Astrocyte (in vitro differentiated cells and primary cell): ENCODE results near the gene NUP98. TPM values are rescaled to one million over a fixed set of nuclear protein-coding genes. Genes with fewer than 3 reads are reported as not detected.

Source experiments
- DNase-seq: peaks from one replicate; pipeline ENCODE4 v3.0.0-alpha.2; 2010; ENCODE audit warnings: low read depth
- FAIRE-seq: peaks from 2 replicates; lab custom pipeline; 2011; peaks lifted over from hg19 to GRCh38; lab: Jason Lieb, UNC
- H2AFZ ChIP-seq: 2 replicates; pipeline ENCODE4 v1.6.0; 2012; ENCODE audit warnings: low read depth, low read length, inconsistent platforms
- H3K27ac ChIP-seq: 2 replicates; pipeline ENCODE4 v1.5.1; 2011; ENCODE audit warnings: low read depth, low read length, inconsistent platforms
- H3K27me3 ChIP-seq: 2 replicates; pipeline ENCODE4 v1.6.0; 2011; ENCODE audit warnings: low read length, inconsistent platforms; ENCODE audit not compliant: insufficient read depth
- H3K36me3 ChIP-seq: 2 replicates; pipeline ENCODE4 v1.5.1; 2011; ENCODE audit warnings: low read length, inconsistent platforms; ENCODE audit not compliant: insufficient read depth
- H3K4me1 ChIP-seq: 2 replicates; pipeline ENCODE4 v1.5.1; 2011; ENCODE audit warnings: low read length, inconsistent platforms; ENCODE audit not compliant: insufficient read depth
- H3K4me2 ChIP-seq: 2 replicates; pipeline ENCODE4 v1.6.0; 2012; ENCODE audit warnings: low read length, inconsistent platforms
- H3K4me3 ChIP-seq: 2 replicates; pipeline ENCODE4 v1.5.1; 2011; ENCODE audit warnings: low read depth, mild to moderate bottlenecking, low read length, inconsistent platforms; ENCODE audit not compliant: insufficient read depth
- H3K79me2 ChIP-seq: 2 replicates; pipeline ENCODE4 v1.6.0; 2012; ENCODE audit warnings: mild to moderate bottlenecking, low read length, inconsistent platforms; ENCODE audit not compliant: insufficient read depth
- H3K9ac ChIP-seq: 2 replicates; pipeline ENCODE4 v1.6.0; 2012; ENCODE audit warnings: mild to moderate bottlenecking, low read length, inconsistent platforms
- H3K9me3 ChIP-seq: 2 replicates; pipeline ENCODE4 v1.5.1; 2012; ENCODE audit warnings: low read depth, mild to moderate bottlenecking, low read length, inconsistent platforms; ENCODE audit not compliant: insufficient read depth
- H4K20me1 ChIP-seq: 2 replicates; pipeline ENCODE4 v1.6.0; 2012; ENCODE audit warnings: low read length, inconsistent platforms; ENCODE audit not compliant: insufficient read depth
- H3K27ac Mint-ChIP-seq: one replicate; pipeline ENCODE4 v1.8.0; 2021; ENCODE audit warnings: mild to moderate bottlenecking, mixed read lengths; ENCODE audit not compliant: unreplicated experiment
- H3K27me3 Mint-ChIP-seq: one replicate; pipeline ENCODE4 v1.8.0; 2021; ENCODE audit warnings: low read depth, mixed read lengths; ENCODE audit not compliant: unreplicated experiment
- H3K36me3 Mint-ChIP-seq: one replicate; pipeline ENCODE4 v1.8.0; 2021; ENCODE audit warnings: low read depth, mixed read lengths; ENCODE audit not compliant: unreplicated experiment
- H3K4me1 Mint-ChIP-seq: one replicate; pipeline ENCODE4 v1.8.0; 2021; ENCODE audit warnings: low read depth, mixed read lengths; ENCODE audit not compliant: unreplicated experiment
- H3K4me3 Mint-ChIP-seq: one replicate; pipeline ENCODE4 v1.8.0; 2021; ENCODE audit warnings: mild to moderate bottlenecking, moderate library complexity, mixed read lengths; ENCODE audit not compliant: unreplicated experiment
- H3K9me3 Mint-ChIP-seq: one replicate; pipeline ENCODE4 v1.8.0; 2021; ENCODE audit warnings: mild to moderate bottlenecking, mixed read lengths; ENCODE audit not compliant: unreplicated experiment
- CTCF ChIP-seq: IDR thresholded peaks from 2 replicates; pipeline ENCODE4 v1.5.1; 2011; ENCODE audit warnings: low read depth, mild to moderate bottlenecking, inconsistent platforms, low read length, moderate library complexity; ENCODE audit not compliant: insufficient read depth
- EZH2 ChIP-seq: IDR thresholded peaks from 2 replicates; pipeline ENCODE4 v1.6.1; 2012; ENCODE audit warnings: mild to moderate bottlenecking, low read length, inconsistent platforms; ENCODE audit not compliant: insufficient read depth
- total RNA-seq: library from RNA; stranded (reverse); gene quantifications from 2 replicates; pipeline ENCODE4 v1.2.1, GENCODE V29; 2021

Gene NUP98
- total RNA-seq, 1 donor from 2014 or later: 81.2 TPM

GRCh38 chr11:3635641-3636375 is 161.5 kb downstream of the NUP98 start:
- H3K27ac Mint-ChIP-seq: no peak overlapping the region
- DNase-seq: no peak

GRCh38 chr11:3632070-3632660 is 165.2 kb downstream of the NUP98 start:
- Mint-ChIP-seq H3K27me3 (peaks cover 28% of the 10 kb centered on the region), H3K36me3 (peaks cover 3% of the 10 kb centered on the region), H3K9me3 (no peaks in the 10 kb centered on the region), H3K27ac (no peak overlapping the region), H3K4me3 (no peak overlapping the region), H3K4me1 (peaks cover 2% of the 10 kb centered on the region)
- Histone ChIP-seq H2AFZ (no peak overlapping the region), H3K27me3 (no peaks in the 10 kb centered on the region), H3K4me3 (no peak overlapping the region), H3K9ac (no peak overlapping the region), H3K4me1 (no peaks in the 10 kb centered on the region), H3K9me3 (no peaks in the 10 kb centered on the region), H3K79me2 (no peaks in the 10 kb centered on the region), H3K36me3 (no peaks in the 10 kb centered on the region), H4K20me1 (no peaks in the 10 kb centered on the region), H3K4me2 (no peak overlapping the region), H3K27ac (no peak overlapping the region)
- FAIRE-seq (no peak), DNase-seq (no peak)
- no peak for TF ChIP-seq EZH2
- no peak for TF ChIP-seq CTCF

More at GRCh38 chr11:3635641-3636375, 161.5 kb downstream of the NUP98 start:
- Mint-ChIP-seq H3K36me3 (peaks cover 3% of the 10 kb centered on the region), H3K27me3 (peaks cover 46% of the 10 kb centered on the region), H3K4me1 (no peaks in the 10 kb centered on the region), H3K4me3 (no peak overlapping the region), H3K9me3 (no peaks in the 10 kb centered on the region)
- H3K4me3 ChIP-seq: no peak overlapping the region
- no peak for TF ChIP-seq EZH2
- no peak for TF ChIP-seq CTCF
- no peaks in the 10 kb centered on the region for H3K79me2 ChIP-seq
- no peaks in the 10 kb centered on the region for H3K27me3 ChIP-seq
- FAIRE-seq: no peak
- no peaks in the 10 kb centered on the region for H4K20me1 ChIP-seq
- no peak overlapping the region for H2AFZ ChIP-seq
- H3K36me3 ChIP-seq: no peaks in the 10 kb centered on the region
- H3K4me2 ChIP-seq: no peak overlapping the region
- no peak overlapping the region for H3K9ac ChIP-seq
- no peaks in the 10 kb centered on the region for H3K4me1 ChIP-seq
- H3K27ac ChIP-seq: no peak overlapping the region
- H3K9me3 ChIP-seq: no peaks in the 10 kb centered on the region

DNA sequence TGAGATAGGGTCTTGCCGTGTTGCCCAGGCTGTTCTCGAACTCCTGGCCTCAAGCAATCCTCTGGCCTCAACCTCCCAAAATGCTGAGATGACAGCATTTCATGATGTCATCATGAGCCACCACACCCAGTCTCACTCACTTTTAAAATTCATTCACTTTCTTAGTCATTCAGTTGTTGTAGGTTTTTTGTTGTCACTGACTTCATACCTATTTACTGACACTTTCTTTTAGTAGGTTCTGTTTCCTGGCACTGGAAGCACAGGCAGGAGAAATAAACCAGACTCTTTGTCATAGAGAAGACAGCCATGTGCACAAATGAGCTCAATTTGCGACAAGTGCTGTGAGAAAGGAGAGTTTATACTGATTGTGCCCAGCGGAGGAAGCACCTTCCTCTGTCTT is 166.0 kb downstream of the NUP98 start:
- Histone ChIP-seq H4K20me1 (no peaks in the 10 kb centered on the region), H3K36me3 (no peaks in the 10 kb centered on the region), H3K4me2 (no peak overlapping the region), H3K79me2 (no peaks in the 10 kb centered on the region), H3K4me3 (no peak overlapping the region), H3K9ac (no peak overlapping the region), H3K9me3 (no peaks in the 10 kb centered on the region), H3K4me1 (no peaks in the 10 kb centered on the region), H3K27ac (no peak overlapping the region), H3K27me3 (no peaks in the 10 kb centered on the region), H2AFZ (no peak overlapping the region)
- DNase-seq (no peak), FAIRE-seq (no peak)
- Mint-ChIP-seq H3K4me3 (no peak overlapping the region), H3K27ac (no peak overlapping the region), H3K9me3 (no peaks in the 10 kb centered on the region), H3K4me1 (peaks cover 6% of the 10 kb centered on the region), H3K36me3 (peaks cover 3% of the 10 kb centered on the region), H3K27me3 (peaks cover 21% of the 10 kb centered on the region)
- no peak for TF ChIP-seq CTCF
- no peak for TF ChIP-seq EZH2
